Adrenal gland (tissue), 5 donors: Measurements from ENCODE around the gene CDK16.

Experiments used
- CTCF ChIP-seq, 6 experiments: fragments of 450-650 bp in 4 of 6; fragments of 200-600 bp in 2 of 6; sonication (generic) in 1 of 6; IDR thresholded peaks; 1 replicate in 5 of 6; 2 replicates in 1 of 6; pipeline versions ENCODE4 v1.5.1 to v1.8.0; 2016 to 2021; ENCODE audit warnings: antibody characterized with exemption in 6 of 6, mild to moderate bottlenecking in 2 of 6, moderate library complexity in 1 of 6
- POLR2A ChIP-seq, 2 donors: fragments of 450-650 bp; IDR thresholded peaks; one replicate each; pipeline ENCODE4 v1.6.1; 2017; ENCODE audit warnings: antibody characterized with exemption in 2 of 2, mild to moderate bottlenecking in 2 of 2, moderate library complexity in 1 of 2
- donor health status: DM: no; HTN: no; CAD: no.

GRCh38 chrX:47232197-47232802 is 13.8 kb downstream of the CDK16 start:
- TF ChIP-seq CTCF (IDR thresholded peaks at IDR 0.05) (no peak), POLR2A (IDR thresholded peaks at IDR 0.05) (no peak)
